ENCODE results near the gene KNDC1.
A peak's percentile ranks its signal among the peaks of the same experiment; 100 is the strongest.
"Not testable (repeated sequence)": the region's sequence is repeated elsewhere in the genome, so short reads cannot be mapped to it uniquely, and the experiment has no call there.

KNDC1 gene

GRCh38 chr10:133141144-133141957 is 18.7 kb upstream of the KNDC1 start:
- no peak for DNase-seq

GRCh38 chr10:133141958-133142340 is 18.1 kb upstream of the KNDC1 start:
- no peak for DNase-seq

GRCh38 chr10:133142523-133143199 is 17.4 kb upstream of the KNDC1 start:
- no peak for DNase-seq

GRCh38 chr10:133143200-133143533 is 16.9 kb upstream of the KNDC1 start:
- no peak for DNase-seq

- DNase-seq = no peak
Observed at GRCh38 chr10:133143546-133143945, 16.5 kb upstream of the KNDC1 start.

GRCh38 chr10:133144771-133145170 is 15.2 kb upstream of the KNDC1 start:
- DNase-seq = no peak

GRCh38 chr10:133150226-133150625 is 9.8 kb upstream of the KNDC1 start:
- DNase-seq = no peak

- no peak for DNase-seq
Observed at GRCh38 chr10:133150656-133151055, 9.4 kb upstream of the KNDC1 start.

GRCh38 chr10:133151071-133151470 is 8.9 kb upstream of the KNDC1 start:
- not testable (repeated sequence) for DNase-seq

GRCh38 chr10:133151543-133151972 is 8.5 kb upstream of the KNDC1 start:
- no peak for DNase-seq

GRCh38 chr10:133154411-133154810 is 5.6 kb upstream of the KNDC1 start:
- no peak for DNase-seq

- DNase-seq = no peak
Observed at GRCh38 chr10:133154996-133155778, 4.8 kb upstream of the KNDC1 start.

GRCh38 chr10:133156674-133157579 is 3.1 kb upstream of the KNDC1 start:
- peak; percentile 5 for DNase-seq

GRCh38 chr10:133157662-133158436 is 2.2 kb upstream of the KNDC1 start:
- DNase-seq = no peak

GRCh38 chr10:133158437-133158755 is 1.6 kb upstream of the KNDC1 start:
- no peak for DNase-seq

- no peak for DNase-seq
Observed at GRCh38 chr10:133158756-133159610, 1.0 kb upstream of the KNDC1 start.

- no peak for DNase-seq
Observed at GRCh38 chr10:133159611-133159949, 439 bp upstream of the KNDC1 start.

- no peak for DNase-seq
Observed at GRCh38 chr10:133160826-133161471, 930 bp downstream of the KNDC1 start.

GRCh38 chr10:133161486-133162109 is 1.6 kb downstream of the KNDC1 start:
- no peak for DNase-seq
